GM12865 (cell line): ENCODE measurements around the gene COL25A1.

Experiments used
- DNase-seq: peaks from one replicate; pipeline ENCODE4 v3.0.0; 2010; ENCODE audit warnings: low read depth
- H3K4me3 ChIP-seq: 2 replicates; pipeline ENCODE4 v1.5.1; 2011; ENCODE audit warnings: mild to moderate bottlenecking, low read depth, low read length, control low read depth
- TF ChIP-seq, protein P1 (sequence below): IDR thresholded peaks from 2 replicates; pipeline ENCODE4 v1.5.1; 2011; ENCODE audit warnings: low read length, control low read depth, low read depth, inconsistent platforms; ENCODE audit not compliant: insufficient read depth; ENCODE audit errors: missing control alignments

Gene COL25A1

DNA sequence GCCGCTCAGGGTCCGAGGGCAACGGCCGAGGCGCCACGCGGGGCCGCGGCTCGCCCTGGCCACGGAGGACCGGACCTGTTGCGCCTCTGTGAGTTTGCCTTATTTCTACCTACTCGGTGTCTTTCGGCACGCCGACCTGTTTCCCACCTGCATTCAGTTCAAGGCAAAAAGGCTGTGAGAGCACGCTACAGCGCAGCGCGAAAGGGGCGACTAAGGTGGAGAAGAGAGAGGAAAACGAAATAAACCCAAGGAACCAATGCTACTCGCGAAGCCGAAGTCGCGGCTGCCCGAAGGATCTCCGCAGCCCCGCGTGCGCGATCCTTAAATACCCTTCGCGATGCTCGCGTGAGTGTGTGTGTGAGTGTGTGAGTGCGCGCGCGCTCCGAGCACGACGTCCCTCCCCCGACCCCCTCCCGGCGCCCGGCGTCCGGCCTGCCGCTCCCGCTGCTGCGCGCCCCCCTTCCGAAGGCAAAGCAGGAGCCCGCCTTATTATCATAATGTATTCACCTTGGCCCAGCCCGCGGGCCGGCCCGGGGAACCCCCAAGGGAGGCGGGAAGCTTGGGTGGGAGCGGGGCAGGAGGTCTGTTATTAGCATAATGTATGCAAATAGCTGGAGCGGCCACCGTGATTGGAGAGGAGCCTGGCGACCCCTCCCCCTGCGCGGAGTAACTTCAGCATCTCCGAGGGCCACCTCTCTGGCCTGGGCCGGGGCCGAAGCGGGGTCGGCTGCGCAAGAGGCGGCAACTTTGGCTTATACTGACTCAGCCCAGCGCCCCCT, at the start of gene COL25A1:
Gene COL25A1 (minus strand): TSS at position 298 of the 779 bp plus-strand sequence.
- TF ChIP-seq, protein P1, sequence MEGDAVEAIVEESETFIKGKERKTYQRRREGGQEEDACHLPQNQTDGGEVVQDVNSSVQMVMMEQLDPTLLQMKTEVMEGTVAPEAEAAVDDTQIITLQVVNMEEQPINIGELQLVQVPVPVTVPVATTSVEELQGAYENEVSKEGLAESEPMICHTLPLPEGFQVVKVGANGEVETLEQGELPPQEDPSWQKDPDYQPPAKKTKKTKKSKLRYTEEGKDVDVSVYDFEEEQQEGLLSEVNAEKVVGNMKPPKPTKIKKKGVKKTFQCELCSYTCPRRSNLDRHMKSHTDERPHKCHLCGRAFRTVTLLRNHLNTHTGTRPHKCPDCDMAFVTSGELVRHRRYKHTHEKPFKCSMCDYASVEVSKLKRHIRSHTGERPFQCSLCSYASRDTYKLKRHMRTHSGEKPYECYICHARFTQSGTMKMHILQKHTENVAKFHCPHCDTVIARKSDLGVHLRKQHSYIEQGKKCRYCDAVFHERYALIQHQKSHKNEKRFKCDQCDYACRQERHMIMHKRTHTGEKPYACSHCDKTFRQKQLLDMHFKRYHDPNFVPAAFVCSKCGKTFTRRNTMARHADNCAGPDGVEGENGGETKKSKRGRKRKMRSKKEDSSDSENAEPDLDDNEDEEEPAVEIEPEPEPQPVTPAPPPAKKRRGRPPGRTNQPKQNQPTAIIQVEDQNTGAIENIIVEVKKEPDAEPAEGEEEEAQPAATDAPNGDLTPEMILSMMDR: no peak

DNA sequence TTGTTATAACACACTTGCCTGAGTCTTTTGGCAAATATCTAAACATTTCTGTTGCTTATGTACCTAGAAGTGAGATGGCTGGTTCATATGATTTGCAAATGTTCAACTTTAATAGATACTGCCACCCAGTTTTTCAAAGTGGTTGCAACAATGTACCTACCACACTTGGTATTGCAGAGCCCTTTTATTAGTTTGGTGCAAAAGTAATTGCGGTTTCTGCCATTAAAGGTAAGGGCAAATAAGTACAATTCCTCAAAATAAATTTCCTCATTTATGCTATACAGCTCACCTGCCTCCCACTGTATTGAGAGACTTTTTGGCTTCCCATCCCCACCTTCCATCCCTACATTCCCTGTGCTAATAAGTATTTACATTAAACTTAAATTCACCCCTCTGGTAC, 47.7 kb upstream of the COL25A1 start:
- DNase-seq: no peak
- TF ChIP-seq, protein P1: no peak
- H3K4me3 ChIP-seq: no peak overlapping the region

More for the DNA sequence above, at the start of gene COL25A1:
- DNase-seq: peak; percentile 33
- H3K4me3 ChIP-seq: peak within 1 kb of the TSS; percentile 46

DNA sequence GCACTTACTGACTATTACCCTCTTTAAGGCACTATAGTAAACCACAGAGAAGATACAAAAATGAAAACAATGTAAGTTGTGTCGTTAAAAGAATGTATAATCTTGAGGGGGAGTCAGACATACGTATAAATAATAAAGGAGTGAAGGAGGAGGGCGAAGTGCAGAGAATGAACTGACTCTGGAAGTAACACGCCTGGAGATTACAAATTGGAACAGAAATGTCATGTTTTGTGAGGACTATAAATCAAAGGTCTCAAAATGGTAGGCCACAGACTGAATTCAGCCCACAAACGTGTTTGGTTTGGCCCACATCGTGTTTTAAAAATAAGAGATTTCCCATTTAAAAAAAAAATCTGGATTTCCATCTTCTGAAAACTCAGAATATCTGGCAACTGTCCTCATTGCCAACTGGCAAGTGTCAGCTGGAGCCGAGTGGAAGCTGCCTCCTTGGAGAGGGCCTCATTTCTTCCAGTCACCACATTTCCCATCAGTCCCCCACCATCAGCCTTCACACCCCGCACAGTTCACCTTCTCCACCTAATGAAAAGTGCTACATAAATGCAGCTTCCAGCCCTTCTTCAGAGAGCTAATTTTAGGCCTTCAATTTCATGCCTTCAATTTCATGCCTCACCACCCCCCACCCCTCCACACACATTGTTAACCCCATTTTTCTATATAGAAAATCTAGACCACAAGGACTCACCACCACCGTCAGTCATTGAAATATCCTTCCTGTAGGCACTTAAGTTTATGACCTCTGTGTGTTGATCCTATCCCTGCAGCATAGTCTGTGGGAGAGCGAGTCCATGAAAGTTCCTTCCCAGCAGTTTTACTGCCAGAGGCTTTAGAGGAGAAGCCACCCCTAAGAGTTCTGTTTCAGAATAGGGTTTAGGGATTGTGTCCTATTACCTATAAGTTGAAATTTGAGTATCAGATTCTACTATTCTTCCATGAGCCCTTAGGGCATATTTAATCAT, 32.0 kb upstream of the COL25A1 start:
- no peak for DNase-seq
- H3K4me3 ChIP-seq: no peak overlapping the region
- TF ChIP-seq, protein P1: no peak

- TF ChIP-seq, protein P1: peak; percentile 40
- DNase-seq: peak; percentile 28
Measured at GRCh38 chr4:109332926-109333464, 30.5 kb upstream of the COL25A1 start.

DNA sequence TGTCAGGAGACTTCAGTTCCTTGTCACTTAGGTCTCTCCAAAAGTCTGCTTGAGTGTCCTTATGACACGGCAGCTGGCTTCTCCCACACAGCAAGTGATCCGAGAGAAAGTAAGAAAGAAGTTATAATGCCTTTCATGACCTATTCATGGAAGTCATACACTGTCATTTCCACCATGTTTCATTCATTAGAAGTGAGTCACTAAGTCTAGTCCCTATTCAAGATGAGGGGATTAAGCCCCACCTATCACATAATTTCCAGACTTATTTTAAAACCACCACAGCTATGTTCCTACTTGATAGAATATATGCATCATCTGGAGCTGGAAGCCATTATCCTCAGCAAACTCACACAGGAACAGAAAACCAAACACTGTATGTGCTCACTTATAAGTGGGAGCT, 25.2 kb upstream of the COL25A1 start:
- no peak for DNase-seq
- no peak overlapping the region for H3K4me3 ChIP-seq
- TF ChIP-seq, protein P1: no peak

More at GRCh38 chr4:109332926-109333464, 30.5 kb upstream of the COL25A1 start:
- H3K4me3 ChIP-seq: no peak overlapping the region

- DNase-seq: peak; percentile 21
- TF ChIP-seq, protein P1: no peak
Measured at GRCh38 chr4:109325698-109326097, 23.2 kb upstream of the COL25A1 start.

More at GRCh38 chr4:109325698-109326097, 23.2 kb upstream of the COL25A1 start:
- no peak overlapping the region for H3K4me3 ChIP-seq
